ENCODE data around the gene RGS6.

RGS6 gene

GRCh38 chr14:72418806-72419205 is 486.6 kb downstream of the RGS6 start:
- no peak for DNase-seq

- no peak for DNase-seq
Observed at GRCh38 chr14:72419226-72419775, 487.1 kb downstream of the RGS6 start.

GRCh38 chr14:72420749-72421474 is 488.7 kb downstream of the RGS6 start:
- peak; percentile 44 to 59 for DNase-seq

DNA sequence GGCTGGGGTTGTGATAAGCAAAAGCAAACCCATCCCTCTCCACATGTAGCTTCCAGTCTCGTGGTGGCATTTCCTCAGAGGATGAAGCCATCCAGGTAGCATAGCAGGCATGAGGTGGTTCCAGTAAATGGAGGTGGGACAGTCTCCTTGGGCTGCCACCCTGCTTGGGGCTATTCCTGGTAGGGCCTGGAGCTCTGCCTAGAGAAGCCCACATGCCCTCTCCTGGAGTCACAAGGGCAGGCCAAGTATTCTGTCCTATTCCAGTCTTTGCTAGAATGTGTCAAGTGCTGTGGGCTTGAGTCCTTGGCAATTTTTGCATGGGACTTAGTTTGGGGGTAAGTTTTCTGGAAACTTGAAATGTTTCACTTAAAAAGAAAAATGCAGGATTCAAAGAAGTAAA is 491.7 kb downstream of the RGS6 start:
- no peak for DNase-seq

DNA sequence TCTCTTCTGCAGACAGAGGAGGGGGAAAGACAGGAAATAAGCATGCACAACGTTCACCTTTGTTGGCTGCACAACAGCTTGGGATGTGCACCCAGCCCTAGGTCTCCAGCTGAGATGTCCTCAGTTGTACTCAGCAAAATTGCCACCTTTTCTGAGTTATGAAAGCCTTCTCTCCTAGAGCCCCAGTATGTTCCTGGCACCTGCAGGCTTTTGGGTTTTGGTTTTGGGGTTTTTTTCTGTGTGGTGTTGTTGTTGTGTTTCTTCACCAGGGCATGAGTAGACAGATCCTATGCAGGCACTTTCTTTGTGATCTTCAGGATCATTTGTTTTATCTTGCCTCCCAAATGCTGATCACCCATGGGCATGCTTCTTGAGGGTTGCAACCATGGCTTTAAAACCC is 498.2 kb downstream of the RGS6 start:
- DNase-seq = no peak

DNA sequence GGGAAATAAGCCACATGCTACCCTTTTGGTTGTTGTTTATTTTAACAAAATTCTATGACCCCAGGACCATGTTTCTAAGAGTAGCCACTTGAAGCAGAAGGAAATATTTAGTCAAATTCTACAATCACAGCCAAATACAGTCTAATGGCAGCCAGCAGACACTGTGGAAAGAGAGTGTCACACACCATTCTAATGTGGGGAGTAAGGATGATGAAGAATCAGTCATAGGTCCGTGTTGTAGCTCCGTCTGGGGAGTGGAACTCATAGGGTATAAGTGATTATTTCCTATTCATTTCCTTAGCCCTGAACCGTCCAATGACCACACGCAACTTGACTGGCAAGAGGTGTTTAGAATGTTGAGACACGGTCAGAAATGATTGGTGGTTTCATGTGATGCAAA is 500.5 kb downstream of the RGS6 start:
- no peak for DNase-seq

DNA sequence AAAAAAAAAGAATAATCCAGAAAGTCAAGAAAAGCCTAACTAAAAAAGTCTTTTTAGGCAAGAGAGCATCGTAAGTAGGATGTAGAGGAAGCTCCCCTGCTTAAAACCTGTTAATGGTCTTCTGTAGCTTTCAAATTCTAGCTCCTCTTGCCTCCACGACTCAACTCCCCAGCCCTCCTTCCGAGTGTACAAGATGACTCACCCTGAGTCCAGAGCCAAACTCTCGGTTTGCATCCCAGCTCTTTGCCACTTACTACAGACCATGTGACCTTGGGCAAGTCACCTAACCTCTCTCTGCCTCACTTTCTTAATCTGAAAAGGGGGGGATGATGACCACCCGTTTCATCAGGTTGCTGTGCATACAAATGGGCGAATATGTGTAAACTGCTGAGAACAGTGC is 501.3 kb downstream of the RGS6 start:
- DNase-seq = no peak

DNA sequence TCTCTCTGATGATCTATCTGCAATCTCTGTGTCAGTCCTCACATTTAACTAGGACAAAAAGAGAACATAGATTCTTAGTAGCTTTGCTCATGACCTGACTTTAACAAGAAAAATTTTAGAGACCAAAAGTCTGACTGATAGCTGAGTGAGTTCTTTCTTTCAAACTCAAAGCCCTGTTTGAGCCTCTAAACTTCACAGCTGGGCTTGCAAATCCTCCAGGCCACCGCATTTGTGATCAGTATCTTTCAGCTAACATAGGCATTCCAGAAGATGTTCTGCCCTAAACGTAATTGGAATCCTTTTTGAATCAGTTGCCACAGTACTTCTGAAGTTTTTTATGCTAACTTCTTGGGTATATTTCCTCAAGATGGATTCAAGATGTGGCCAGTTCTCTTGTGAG is 502.6 kb downstream of the RGS6 start:
- no peak for DNase-seq

DNA sequence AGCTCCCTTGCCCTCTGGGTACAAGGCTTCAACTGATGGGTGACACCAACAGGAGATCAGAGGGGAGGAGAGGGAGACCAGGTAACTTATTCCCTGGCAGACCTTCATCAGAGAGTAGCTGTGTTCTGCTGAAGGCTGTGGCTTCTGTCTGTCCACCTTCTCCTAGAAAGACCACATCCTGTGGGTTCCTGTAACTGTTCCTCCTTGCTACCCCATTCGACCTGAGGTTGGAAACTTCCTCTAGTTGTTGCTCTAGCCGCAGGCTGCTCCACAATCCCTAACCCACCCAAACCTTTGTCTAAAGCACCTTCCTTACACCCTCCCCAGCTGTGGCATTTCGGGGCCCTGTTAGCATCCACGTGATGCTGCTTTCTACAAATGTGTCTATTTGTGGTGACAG is 507.5 kb downstream of the RGS6 start:
- DNase-seq = no peak

- DNase-seq = no peak
Observed at GRCh38 chr14:72443256-72443655, 511.0 kb downstream of the RGS6 start.

GRCh38 chr14:72443991-72444441 is 511.8 kb downstream of the RGS6 start:
- DNase-seq = no peak

GRCh38 chr14:72444701-72445100 is 512.5 kb downstream of the RGS6 start:
- no peak for DNase-seq

DNA sequence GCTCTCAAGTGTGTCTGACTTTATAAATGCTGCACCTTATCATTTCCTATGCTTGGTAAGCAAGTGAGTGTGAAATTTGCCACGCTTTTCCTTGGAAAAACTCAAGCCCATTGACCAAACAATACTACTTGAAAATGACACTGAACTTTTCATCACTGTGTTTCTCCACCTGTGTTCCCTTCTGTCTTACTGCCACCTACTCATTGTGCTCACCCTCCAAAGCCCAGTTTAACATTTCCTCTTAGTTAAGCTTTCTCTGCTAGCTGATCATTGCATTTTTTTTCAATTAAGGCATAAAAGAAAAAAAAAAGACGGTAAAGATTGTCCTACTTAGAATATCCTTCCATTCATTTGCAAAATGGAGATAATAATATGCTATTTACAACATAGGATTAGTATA is 516.0 kb downstream of the RGS6 start:
- no peak for DNase-seq

DNA sequence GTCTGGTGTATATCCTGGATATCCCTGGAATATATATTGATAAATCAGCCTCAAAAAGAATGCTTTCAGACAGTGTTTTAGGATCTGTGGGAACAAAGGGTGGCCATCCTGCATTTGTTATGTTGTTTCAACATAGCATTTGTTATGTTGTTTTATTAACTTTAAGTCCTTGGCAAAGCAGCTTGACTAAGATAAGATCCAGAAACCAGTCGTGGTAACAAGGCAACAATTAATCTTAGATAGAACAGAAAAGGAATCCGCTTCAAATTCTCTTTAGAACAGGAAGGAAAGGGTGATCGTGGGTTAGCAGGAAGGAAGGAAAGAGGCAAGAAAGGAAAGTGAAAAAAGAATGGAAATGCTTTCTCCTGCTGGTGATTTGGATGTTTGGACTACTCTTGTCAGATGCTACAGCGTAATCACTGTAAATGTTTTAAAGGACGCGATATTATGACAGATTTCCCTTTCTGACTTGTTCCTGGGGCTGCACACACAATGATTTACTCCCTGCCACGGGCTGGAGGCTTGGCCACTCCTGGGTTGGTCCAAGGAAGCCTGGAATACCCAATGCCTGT is 518.3 kb downstream of the RGS6 start:
- DNase-seq = no peak

DNA sequence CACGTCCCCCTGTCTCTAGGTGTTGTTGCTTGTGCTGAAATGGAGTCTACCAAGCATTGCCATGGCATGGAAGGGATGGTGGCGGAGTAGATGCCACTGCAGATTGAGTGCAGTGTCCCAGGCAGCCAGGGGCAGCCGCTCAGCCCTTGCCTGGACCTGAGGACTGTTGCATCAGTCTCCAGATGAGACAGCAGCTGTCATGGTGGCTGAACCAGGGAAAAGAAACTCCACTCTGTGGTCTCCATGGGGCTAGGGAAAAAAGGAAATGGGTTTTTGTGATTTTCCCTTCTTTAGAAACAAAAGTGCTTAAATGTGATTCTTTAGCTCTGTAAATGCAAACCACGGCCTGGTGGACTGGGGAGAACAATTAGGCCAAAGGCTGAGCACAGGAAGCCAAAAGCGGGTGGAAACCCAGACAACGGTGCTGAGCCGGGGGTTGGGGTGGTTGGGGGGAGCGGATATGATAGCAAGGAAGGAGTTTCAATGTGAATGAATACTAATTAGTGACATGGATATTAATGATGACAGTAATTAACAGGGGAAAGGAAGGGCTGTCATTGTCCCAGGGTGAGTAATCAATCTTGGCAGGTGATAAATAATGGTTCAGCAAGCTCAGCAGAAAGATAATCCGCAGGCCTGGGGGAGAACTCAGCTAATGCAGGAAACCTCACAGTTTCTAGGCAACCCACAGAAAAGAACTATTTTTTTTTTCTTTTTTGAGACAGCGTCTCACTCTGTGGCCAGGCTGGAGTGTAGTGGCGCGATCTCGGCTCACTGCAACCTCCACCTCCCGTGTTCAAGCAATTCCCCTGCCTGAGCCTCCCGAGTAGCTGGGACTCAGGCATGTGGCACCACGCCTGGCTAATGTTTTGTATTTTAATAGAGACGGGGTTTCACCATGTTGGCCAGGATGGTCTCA is 519.1 kb downstream of the RGS6 start:
- no peak for DNase-seq

GRCh38 chr14:72452774-72453173 is 520.5 kb downstream of the RGS6 start:
- no peak for DNase-seq

DNA sequence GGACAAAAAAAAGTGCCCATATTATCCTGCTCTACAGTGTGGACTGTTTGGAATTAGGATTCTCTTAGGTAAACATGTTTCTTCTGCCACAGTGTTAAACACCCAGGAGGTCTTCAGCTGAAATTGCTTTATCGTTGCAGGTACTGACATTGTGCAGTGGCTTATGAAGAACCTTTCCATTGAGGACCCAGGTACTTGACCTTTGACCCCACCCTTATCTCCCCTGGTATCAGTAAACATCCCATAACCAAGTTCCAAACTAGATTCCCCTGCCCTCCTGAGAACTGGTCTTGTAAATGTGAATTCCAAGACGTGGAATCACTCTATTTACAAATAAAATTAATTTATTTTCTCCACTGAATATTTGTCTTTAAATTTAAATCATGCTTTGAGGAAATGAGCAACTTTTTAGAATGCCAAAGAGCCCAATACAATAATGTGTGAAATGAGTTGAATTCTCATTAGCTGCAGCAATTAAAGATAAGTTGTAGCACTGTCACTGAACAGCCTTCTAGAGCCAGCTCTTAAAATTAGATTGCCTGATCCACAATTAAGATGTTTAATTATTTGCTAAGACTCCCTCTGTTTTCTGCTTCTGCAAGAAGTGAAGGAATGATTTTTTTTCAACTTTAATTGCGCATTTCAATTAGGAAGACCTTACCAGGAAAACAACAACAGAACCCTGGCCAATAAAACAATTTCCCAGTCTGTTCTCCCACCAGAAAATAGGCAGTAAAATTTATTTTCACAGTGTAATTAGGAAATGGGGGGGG is 522.3 kb downstream of the RGS6 start:
- DNase-seq = no peak

DNA sequence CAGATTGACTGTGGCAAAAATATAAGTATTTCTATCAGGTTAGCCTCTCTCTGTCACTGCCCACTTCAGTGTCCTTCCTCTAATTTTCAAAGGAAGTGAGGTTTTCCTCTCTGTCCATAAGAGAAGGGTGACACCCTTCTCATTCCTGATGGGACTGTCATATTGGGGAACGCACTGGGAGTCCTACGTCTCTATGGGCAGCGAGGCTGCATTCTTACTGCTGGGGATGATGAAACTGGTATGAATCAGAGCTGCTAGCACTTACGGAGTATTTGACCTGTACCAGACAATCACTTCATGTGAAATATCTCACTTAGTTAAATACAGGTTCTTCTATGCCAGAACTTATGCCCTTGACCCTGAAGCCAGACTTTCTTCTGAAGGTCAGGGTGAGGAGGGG is 525.4 kb downstream of the RGS6 start:
- no peak for DNase-seq

- no peak for DNase-seq
Observed at GRCh38 chr14:72462056-72462455, 529.8 kb downstream of the RGS6 start.

DNA sequence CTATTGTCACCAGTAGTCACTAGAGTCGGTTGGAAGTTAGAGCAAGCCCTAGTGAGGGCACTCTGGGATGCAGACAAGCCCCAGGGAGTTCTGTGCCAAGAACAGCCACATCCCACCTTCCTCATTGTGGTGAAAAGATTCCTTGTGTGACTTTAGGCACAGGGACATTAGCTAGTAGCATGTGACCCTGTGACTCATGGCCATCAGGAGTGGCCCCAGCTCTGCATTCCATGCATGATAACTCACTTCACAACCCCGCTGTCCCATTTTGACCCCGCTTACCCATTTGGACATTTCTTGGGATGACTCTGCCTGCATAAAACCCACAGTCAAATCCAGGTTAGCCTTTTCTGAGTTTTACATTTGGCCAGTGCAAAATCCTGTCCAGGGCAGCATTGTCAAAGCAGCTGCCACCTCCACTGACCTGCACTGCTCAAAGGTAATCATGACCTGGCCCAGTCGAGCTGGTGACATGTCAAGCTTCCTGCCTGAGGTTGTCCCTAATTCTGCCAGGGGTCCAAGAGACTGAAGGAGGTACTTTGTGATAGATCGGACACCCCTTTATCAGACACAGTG is 531.1 kb downstream of the RGS6 start:
- DNase-seq = no peak

DNA sequence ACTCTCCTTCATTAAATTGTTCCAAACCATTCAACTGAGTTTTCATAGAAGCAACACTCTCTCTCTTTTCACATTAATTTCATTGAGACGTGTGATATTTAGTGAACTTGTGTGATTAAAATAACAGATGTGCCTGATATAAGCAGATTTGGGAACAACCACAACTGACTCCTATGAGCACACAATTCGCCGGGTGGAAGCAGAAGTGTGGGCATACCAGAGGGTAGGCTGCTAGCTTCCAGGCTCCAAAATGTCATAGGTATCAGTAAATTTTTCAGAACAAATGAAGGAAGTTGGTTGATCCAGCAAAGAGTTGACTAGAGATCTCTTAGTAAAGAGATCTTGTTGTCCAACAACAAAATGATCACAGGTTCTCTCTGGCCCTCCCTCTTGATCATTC is 532.0 kb downstream of the RGS6 start:
- DNase-seq = no peak

- DNase-seq = no peak
Observed at GRCh38 chr14:72466325-72466724, 534.1 kb downstream of the RGS6 start.

Data from NCI-H187 (cell line).